GM18505 (cell line): ENCODE data around the gene ABHD6.
"Not testable (repeated sequence)": the region's sequence is repeated elsewhere in the genome, so short reads cannot be mapped to it uniquely, and the experiment has no call there.

ENCODE experiments used
- ATAC-seq: cut with Tn5 transposase; IDR thresholded peaks from one replicate; pipeline ENCODE4 v1.9.1; 2021; ENCODE audit not compliant: unreplicated experiment
- POLR2A ChIP-seq: IDR thresholded peaks from 4 replicates; pipeline ENCODE4 v1.6.1; 2011; ENCODE audit warnings: borderline replicate concordance; ENCODE audit not compliant: insufficient read depth, insufficient read length; ENCODE audit errors: extremely low read depth

Gene ABHD6

GRCh38 chr3:58260261-58260731 lies 22.7 kb downstream of the ABHD6 start:
- no peak for TF ChIP-seq POLR2A
- ATAC-seq, result no peak

GRCh38 chr3:58260733-58261132 lies 23.1 kb downstream of the ABHD6 start:
- no peak for ATAC-seq
- no peak for TF ChIP-seq POLR2A

- TF ChIP-seq POLR2A, result no peak
- no peak for ATAC-seq
Measured at GRCh38 chr3:58261954-58262666, 24.5 kb downstream of the ABHD6 start.

- no peak for TF ChIP-seq POLR2A
- ATAC-seq, result no peak
Measured at GRCh38 chr3:58266577-58266976, 29.0 kb downstream of the ABHD6 start.

GRCh38 chr3:58267543-58267942 lies 30.0 kb downstream of the ABHD6 start:
- not testable (repeated sequence) for ATAC-seq

- no peak for ATAC-seq
- no peak for TF ChIP-seq POLR2A
Measured at GRCh38 chr3:58269356-58269755, 31.8 kb downstream of the ABHD6 start.

GRCh38 chr3:58270485-58270884 lies 32.9 kb downstream of the ABHD6 start:
- no peak for ATAC-seq
- TF ChIP-seq POLR2A, result no peak

GRCh38 chr3:58271901-58272501 lies 34.4 kb downstream of the ABHD6 start:
- TF ChIP-seq POLR2A, result no peak
- ATAC-seq, result no peak

GRCh38 chr3:58272891-58273290 lies 35.3 kb downstream of the ABHD6 start:
- no peak for TF ChIP-seq POLR2A
- ATAC-seq, result no peak

GRCh38 chr3:58273362-58273761 lies 35.8 kb downstream of the ABHD6 start:
- ATAC-seq, result not testable (repeated sequence)

- TF ChIP-seq POLR2A, result no peak
- no peak for ATAC-seq
Measured at GRCh38 chr3:58274027-58274614, 36.5 kb downstream of the ABHD6 start.

- no peak for ATAC-seq
- TF ChIP-seq POLR2A, result no peak
Measured at GRCh38 chr3:58281069-58281468, 43.5 kb downstream of the ABHD6 start.

- ATAC-seq, result no peak
- no peak for TF ChIP-seq POLR2A
Measured at GRCh38 chr3:58285334-58285733, 47.7 kb downstream of the ABHD6 start.

- ATAC-seq, result no peak
Measured at GRCh38 chr3:58287354-58287753, 49.8 kb downstream of the ABHD6 start.

More at GRCh38 chr3:58287354-58287753, 49.8 kb downstream of the ABHD6 start:
- no peak for TF ChIP-seq POLR2A
